IPS-NIHi7 (cell line): ENCODE data around the gene EWSR1.

Experiments
- DNase-seq: peaks from one replicate; pipeline ENCODE4 v3.0.0; 2012; ENCODE audit warnings: mixed read lengths; ENCODE audit errors: extremely low spot score

The EWSR1 gene

DNA sequence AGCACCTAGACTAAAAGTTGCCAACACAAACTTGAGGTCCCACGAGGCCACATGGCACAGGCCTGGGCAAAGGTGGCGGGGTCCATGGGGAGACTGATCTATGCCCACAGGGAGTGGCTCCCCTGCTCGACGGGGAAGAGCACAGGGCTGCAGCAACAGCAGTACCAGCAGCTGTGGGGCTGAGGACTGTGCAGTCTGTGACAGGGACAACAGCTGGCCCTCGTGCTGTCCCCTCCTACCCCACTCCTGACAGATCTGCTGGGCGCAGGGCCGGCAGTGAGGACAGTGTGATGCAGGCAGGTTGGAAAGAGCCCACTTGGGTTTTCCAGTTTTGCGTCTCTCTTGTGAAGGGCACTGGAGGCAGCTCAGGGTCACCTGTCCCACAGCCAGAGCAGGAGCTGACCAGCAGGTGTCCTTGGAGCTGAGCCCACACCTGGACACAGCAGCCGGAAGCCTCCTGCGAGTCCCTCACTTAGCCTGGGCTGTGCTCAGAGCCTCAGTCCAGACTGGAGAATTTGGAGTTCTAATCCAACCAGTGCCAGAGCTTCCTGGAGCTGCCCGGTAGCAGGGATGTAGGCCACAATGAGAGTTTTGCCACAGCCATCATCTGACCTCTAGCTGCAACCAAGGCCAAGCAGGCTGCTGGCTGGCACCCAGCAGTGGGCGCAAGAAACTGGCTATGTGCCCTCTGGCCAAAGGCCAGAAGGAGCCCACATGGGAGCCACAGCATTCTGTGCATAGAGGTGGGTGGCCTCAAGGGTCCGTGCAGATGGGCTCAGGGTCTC is 34.8 kb downstream of the EWSR1 start:
- DNase-seq = no peak

DNA sequence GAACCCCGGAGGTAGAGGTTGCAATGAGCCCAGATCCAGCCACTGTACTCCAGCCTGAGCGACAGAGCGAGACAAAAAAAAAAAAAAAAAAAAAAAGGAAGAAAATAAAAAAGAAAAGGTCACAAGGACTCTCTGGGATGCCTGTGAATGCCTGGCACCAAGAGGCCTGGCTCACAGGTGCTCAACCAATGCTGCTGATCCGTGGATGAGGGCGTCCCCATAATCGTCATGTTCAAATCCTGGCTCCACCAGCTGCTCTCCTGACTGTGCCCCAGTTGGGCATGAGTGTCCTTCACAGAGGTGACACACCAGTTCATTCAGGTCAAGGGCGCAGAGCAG is 37.7 kb downstream of the EWSR1 start:
- no peak for DNase-seq

DNA sequence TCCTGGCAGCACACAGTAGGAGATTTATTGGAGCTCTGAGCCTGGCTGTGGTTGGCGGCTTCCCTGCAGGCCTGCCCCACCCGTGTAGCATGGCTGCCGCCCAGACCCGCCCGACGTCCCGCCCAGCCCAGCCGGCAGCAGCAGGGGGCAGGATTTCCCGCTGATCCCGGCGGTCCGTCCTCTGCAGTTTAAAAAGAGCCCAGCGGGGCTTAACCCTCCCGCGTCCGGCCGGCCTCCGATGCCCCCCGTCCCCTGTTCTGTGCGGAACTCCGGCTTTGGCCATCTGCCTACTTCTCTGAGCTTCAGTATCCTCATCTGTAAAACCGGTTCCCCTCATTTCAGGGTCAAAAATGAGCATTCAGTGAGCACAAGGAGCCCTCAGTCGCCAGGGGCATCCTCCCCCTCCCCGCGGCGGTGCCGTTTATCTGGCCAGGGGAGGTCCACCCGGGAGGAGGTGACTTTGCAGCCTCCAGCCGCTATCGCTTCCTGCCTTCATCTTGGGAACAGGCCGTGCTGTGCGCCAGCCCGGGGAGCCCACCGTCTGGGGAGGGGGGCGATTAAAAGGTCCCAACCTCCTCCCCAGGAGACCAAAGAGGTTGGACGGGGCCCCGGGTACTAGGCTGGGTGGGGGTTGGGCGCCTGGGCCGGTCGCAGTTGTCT is 38.2 kb downstream of the EWSR1 start, which contains the start of gene GAS2L1:
TSS of gene GAS2L1 (plus strand) at position 476 of the 660 bp plus-strand sequence. CDS start 1,456 bp downstream, outside the sequence.
- DNase-seq = peak; percentile 69

DNA sequence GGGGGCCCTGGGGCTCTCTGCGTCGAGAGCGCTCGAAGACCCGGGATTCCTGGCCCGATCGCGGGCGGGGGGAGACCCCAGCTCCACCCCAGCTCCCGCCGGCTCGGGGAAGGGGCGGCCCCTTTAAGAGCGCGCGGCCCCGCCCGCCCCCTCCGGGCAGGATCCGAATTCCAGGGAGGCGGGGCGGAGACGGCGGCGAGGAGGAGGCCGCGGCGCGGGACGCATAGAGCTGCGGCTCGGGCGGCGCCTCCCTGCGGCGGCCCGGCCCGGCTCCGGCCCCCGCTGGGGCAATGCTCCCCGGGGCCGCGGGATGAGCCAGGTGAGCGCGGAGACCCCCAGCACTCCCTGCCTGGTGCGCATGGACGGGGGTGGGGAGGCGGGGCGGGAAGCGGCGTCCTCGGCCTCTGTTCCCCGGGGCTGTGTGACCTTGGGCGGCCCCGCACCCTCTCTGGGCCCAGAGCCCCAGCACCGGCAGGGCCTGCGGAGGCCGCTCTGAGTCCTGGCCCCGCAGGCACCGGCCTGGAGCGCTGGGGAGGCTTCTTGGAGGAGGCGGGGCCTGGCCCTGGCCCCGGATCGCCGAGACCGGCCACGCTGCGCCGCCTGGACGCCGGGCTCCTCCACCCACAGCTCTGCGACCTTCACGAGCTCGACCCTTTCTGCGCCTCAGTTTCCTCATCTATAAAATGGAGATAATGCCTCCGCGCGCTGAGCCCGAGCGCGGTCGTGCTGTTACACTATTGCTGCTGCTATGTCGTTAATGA is 38.9 kb downstream of the EWSR1 start:
- peak; percentile 87 for DNase-seq

DNA sequence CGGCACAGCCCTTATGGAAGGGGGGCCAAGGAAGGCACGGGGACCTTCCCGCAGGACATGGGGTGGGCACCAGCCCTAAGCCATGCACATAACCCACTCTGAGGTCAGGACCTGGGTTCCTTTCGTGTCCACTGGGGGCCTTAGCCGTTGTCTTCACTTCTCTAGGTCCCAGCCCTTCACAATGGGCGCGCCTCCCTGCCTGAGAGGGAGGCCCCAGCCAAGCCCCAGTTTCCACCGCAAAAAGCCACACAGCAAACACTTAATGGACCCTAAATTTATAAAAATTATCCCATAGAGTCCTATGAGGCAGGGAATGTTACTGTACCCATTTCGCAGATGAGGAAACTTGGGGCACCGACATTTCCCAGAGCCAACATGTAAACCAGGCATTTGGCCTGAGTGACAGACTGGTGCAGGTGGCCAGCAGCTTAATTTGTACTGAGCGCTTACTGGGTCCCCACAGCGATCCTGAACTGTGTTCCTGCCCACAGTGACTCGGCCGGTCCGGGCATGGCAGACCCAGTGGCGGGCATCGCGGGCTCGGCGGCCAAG is 39.6 kb downstream of the EWSR1 start:
- DNase-seq = no peak

DNA sequence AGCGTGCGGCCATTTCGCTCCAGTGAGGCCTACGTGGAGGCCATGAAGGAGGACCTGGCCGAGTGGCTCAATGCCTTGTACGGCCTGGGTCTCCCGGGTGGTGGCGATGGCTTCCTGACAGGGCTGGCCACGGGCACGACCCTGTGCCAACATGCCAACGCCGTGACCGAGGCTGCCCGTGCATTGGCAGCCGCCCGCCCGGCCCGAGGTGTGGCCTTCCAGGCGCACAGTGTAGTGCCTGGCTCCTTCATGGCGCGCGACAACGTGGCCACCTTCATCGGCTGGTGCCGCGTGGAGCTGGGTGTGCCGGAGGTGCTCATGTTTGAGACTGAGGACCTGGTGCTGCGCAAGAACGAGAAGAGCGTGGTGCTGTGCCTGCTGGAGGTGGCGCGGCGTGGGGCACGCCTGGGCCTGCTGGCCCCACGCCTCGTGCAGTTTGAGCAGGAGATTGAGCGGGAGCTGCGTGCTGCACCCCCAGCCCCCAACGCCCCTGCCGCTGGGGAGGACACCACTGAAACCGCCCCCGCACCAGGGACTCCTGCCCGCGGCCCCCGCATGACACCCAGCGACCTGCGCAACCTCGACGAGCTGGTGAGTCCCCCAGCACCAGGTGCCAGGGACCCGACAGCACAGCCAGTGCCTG is 40.2 kb downstream of the EWSR1 start:
- DNase-seq = no peak

DNA sequence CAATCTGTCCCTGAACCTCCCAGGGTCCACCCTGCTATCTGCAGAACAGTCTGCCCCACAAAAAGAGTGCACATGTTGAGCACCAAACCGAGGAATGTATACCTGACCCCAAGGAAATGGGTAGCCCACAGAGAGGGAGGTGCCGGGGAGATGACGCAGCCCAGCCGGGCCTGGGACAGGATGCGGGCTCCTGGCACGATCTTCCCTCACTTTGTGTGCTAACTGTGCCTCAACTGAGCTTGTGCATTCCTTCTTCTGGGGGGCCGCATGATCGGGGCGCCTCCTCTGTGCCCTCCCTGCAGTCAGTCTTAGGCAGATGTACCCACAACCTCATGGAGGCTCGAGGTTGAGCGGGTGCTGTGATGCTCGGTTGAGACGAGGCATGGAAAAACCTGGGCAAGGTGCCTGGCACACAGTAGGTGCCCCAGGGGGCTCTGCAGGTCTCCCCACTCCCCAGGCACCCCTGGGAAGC is 40.8 kb downstream of the EWSR1 start:
- DNase-seq = no peak

DNA sequence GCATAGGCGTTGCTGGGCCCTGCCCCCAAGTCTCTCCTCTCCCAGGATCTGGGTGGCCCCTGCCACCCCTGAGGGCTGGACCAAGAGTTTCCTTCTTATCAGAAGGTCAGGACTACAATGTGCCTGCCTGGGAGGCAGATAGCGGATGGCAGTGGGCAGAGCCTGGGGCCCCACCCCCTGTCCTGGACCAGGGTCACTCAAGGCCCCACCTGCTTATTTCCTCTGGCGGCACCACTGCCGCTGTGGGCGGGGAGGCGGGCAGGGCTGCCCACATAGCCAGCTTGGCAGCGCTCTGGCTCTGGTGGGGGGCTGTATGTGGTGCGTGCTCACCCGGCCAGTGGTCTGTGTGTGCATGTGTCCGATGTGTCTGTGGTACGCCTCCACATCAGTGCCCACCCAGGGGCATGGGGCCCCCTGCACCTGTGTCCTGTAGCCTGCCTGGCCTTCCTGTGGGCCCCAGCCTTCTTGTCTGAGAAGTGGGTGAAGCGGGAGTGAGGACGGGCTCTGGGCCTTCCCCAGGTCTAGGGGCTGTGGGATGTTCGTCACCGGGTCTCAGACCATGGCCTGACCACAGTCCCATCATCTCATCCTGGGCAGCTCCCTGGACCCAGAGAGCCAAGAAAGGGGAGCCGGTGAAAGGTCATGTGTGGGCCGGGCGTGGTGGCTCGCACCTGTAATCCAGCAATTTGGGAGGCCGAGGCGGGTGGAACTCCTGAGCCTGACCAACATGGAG is 41.4 kb downstream of the EWSR1 start:
- DNase-seq = no peak

DNA sequence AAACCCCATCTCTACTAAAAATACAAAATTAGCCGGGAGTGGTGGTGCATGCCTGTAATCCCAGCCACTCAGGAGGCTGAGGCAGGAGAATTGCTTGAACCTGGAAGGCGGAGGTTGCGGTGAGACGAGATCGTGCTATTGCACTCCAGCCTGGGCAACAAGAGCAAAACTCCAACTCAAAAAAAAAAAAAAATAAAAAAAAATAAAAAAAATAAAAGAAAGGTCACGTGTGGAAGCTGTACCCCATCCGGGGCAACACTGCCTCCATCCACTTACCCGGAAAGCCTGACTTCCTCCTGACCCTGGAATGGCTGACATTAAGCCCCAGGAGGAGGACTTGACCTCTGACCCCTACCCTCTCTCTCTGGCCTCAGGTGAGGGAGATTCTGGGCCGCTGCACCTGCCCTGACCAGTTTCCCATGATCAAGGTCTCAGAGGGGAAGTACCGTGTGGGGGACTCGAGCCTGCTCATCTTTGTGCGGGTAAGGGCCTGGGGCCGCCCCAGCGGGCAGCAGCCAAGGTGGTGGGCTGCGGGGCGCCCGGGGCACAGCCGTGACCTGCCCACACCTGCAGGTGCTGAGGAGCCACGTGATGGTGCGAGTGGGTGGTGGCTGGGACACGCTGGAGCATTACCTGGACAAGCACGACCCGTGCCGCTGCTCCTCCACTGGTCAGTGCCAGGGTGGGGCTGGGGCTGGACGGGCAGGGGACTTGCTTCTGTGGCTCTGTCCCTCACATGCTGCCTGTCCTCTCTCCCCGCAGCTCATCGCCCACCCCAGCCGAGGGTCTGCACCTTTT is 42.2 kb downstream of the EWSR1 start:
- no peak for DNase-seq

DNA sequence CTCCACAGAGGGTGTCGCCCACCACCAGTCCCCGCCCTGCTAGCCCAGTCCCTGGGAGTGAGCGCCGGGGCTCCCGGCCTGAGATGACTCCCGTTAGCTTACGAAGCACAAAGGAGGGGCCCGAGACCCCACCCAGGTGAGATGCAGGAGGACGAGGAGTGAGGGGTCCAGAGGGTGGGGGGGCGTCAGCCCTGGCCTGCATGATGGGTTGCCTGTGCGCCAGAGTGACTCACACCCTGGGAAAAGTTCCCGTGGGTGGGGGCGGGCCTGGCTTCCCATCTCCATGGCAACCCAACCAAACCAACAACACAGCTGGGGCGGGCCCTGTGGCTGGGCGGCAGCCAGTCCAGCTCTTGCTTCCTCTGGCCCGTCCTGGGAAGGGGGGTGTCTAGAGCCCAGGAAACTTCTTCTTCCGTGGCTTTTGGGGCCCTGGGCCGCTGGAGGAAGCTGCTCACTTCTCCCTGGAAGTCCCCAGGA is 42.8 kb downstream of the EWSR1 start:
- DNase-seq = peak; percentile 85

DNA sequence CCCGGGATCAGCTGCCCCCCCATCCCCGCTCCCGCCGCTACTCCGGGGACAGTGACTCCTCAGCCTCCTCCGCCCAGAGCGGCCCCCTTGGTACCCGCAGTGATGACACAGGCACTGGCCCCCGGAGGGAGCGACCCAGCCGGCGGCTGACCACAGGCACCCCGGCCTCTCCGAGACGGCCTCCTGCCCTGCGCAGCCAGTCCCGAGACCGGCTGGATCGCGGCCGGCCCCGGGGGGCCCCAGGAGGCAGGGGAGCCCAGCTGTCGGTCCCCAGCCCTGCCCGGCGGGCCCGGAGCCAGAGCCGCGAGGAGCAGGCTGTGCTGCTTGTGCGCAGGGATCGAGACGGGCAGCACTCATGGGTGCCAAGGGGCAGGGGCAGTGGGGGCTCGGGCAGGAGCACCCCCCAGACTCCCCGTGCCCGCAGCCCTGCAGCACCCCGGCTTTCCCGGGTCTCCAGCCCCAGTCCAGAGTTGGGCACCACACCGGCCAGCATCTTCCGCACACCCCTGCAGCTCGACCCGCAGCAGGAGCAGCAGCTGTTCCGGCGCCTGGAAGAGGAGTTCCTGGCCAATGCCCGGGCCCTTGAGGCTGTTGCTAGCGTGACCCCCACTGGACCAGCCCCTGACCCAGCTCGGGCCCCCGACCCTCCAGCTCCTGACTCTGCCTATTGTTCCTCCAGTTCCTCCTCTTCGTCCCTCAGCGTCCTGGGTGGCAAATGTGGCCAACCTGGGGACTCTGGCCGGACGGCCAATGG is 43.6 kb downstream of the EWSR1 start:
- no peak for DNase-seq

DNA sequence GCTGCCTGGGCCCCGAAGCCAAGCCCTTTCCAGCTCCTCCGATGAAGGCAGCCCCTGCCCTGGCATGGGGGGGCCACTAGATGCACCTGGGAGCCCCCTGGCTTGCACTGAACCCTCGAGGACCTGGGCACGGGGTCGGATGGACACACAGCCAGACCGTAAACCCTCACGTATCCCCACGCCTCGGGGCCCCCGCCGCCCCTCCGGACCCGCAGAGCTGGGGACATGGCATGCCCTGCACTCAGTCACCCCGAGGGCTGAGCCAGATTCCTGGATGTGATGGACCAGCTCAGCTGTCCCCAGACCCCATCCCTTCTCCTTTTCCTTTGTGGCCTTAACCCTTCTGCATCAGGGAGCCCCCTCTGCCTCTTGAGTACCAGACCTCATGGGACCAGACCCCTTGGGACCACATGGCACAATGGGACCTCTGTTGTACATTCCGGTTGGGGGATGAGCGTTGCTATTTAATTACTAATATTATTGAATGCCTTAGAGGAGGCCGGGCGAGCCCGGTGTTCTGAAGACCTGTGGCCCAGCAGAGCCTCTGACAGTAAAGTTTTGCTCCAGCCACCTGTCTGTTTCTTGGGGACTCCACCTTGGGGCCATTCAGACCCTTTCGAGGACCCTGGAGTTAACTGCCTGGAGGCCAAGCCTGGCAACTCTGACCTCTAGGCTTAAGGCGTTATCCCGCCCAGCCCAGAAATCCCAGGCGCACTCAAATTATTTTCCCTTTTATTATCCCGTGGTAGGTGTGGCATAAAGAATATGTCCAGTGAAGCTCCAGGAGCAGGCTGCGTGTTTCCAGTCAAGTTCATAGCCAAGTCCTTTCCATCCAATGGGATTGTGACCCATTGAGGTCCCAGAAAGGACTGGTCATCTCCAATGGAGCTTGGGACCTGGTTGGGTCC is 44.4 kb downstream of the EWSR1 start:
- DNase-seq = no peak

DNA sequence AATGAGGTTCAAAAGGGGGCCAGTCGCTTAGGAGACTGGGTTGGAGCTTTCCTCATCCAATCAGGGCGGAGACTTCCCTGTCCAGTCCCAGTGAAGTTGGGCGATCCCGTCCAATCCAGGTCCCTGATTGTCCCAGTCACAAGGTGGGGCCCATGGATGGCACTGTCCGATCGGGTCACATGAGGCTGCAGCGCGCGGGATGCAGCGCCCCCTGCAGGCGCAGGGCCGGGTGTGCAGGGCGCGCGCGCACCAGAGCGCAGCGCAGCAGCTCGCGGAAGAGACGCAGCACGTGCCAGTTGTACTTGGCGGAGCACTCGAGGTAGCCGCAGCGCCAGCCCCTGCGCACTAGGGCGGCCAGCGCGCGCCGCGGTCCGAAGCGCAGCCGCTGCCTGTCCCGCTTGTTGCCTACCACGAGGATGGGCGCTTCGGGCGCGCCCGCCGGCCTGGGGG is 45.1 kb downstream of the EWSR1 start:
- DNase-seq = peak; percentile 91

DNA sequence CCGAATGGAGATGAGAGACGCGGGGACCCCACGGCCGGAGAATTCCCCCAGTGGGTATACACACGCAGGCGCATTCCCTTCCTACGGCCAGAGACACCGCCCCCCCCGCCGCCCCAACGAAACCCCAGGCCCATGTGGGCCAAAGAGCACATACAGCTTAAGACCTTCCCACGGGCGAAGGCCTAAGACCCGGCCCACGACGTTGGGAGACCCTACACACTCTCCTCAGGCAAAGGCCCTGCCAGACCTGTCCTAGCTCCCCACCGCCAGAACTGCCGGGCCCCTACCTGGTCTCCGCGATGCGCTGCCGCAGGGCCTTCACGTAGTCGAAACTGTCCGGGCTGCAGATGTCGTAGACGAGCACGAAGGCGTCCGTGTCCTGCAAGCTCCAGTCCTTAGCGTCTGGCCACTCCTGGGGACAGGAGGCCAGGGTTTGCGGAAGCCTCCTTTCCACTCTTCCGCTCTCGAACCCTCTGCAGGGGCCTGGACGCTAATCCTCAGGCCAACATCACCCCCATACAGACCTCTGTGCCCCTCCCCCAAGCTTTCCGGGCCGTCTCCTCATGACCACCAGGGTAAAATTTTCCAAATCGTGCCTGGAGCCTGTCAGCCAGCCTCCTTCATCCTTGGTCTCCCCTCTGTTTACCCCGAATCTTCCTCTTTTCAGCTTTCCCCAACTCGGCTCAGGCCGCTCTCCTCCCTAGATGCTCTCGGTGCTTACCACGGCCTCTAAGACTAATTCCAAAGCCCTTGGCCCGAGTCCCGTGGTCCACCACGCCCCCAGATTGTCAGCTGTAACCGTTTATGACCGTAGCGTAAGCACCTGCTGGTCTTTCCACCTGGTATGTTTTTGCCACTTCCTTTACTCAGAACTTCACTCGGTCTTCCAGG is 45.8 kb downstream of the EWSR1 start:
- no peak for DNase-seq

DNA sequence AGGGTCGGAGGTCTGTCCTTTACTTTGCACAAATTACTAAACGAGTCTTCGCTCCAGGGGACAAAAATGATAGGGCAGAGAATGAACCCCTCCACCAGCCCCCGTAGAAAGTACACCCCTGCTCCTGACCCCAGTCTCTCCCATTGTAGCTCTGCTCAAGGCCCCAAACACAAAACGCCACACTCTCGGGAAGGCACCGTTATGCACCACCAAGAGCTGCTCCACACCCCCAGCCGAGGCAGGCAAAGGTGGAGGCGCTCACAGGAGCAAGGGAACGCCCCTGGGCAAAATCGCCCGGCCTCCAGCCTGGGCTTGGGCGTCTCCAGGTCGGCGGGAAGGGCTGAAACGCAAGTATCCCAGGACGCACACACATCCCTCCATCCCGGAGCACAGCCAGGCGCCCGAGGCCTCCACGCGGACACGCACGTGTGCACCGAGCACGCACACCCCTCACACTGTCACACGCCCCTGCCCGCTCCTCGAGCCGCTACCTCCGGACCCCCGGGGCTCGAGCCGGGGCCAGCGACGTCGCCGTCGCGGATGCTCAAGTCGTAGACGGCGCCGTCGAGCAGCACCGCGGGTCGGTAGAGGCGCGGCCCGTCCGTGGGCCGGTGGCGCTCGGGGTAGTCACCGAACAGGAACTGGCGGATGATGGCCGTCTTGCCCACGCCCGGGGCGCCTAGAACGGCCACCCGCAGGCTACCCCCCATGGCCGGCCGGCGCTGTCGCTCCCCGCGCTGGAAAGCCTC is 46.6 kb downstream of the EWSR1 start:
- DNase-seq = no peak
